Caco-2 (cell line): ENCODE data around the gene C14orf180. TPM values are rescaled to one million over a fixed set of nuclear protein-coding genes. Genes with fewer than 3 reads are reported as not detected.

Source experiments
- BruUV-seq: library from RNA; stranded (reverse); fragments of 400-500 nt; replicated peaks from 2 replicates; lab custom pipeline; 2021; lab: Mats Ljungman, UMichigan
- CTCF ChIA-PET: fragments of 300-600 bp; sonication (Branson Sonifier 250); formaldehyde crosslinking; loops from one replicate; lab custom pipeline; 2022; ENCODE audit warnings: antibody characterized with exemption; lab: Charles Lee
- POLR2A ChIA-PET: fragments of 300-600 bp; sonication (Branson Sonifier 250); formaldehyde crosslinking; loops from one replicate; lab custom pipeline; 2022; ENCODE audit warnings: antibody characterized with exemption; lab: Charles Lee
- DNase-seq, 2 experiments: peaks; one replicate each; pipeline versions ENCODE4 v3.0.0 to v3.0.0-alpha.2; 2020 to 2022
- H3K27me3 ChIP-seq: replicated peaks from 2 replicates; pipeline ENCODE4 v1.6.0; 2011; ENCODE audit warnings: low read length; ENCODE audit not compliant: control insufficient read depth, insufficient read depth
- H3K36me3 ChIP-seq: 2 replicates; pipeline ENCODE4 v1.5.1; 2011; ENCODE audit warnings: low read length; ENCODE audit not compliant: control insufficient read depth, insufficient read depth
- H3K4me1 ChIP-seq: fragments of 250-450 bp; sonication (Bioruptor Pico); 2 replicates; pipeline ENCODE4 v1.5.1; 2020; ENCODE audit warnings: mild to moderate bottlenecking
- H3K4me3 ChIP-seq: 2 replicates; pipeline ENCODE4 v1.5.1; 2011; ENCODE audit warnings: low read depth, mild to moderate bottlenecking, control low read depth, low read length
- H3K9me3 ChIP-seq: fragments of 250-450 bp; sonication (Bioruptor Pico); 2 replicates; pipeline ENCODE4 v1.5.1; 2020; ENCODE audit warnings: mild to moderate bottlenecking, moderate library complexity
- H3K27ac Mint-ChIP-seq: one replicate; pipeline ENCODE4 v1.8.0; 2022; ENCODE audit warnings: mixed read lengths; ENCODE audit not compliant: unreplicated experiment
- H3K27me3 Mint-ChIP-seq: one replicate; pipeline ENCODE4 v1.8.0; 2022; ENCODE audit warnings: mixed read lengths; ENCODE audit not compliant: insufficient read depth, unreplicated experiment
- H3K36me3 Mint-ChIP-seq: one replicate; pipeline ENCODE4 v1.8.0; 2022; ENCODE audit warnings: mild to moderate bottlenecking, mixed read lengths; ENCODE audit not compliant: insufficient read depth, unreplicated experiment
- H3K4me1 Mint-ChIP-seq: one replicate; pipeline ENCODE4 v1.8.0; 2022; ENCODE audit warnings: low read depth, mixed read lengths; ENCODE audit not compliant: unreplicated experiment
- H3K4me3 Mint-ChIP-seq: one replicate; pipeline ENCODE4 v1.8.0; 2022; ENCODE audit warnings: mild to moderate bottlenecking, moderate library complexity, mixed read lengths; ENCODE audit not compliant: unreplicated experiment
- H3K9me3 Mint-ChIP-seq: one replicate; pipeline ENCODE4 v1.8.0; 2022; ENCODE audit warnings: mixed read lengths; ENCODE audit not compliant: unreplicated experiment
- CTCF ChIP-seq, 2 experiments: fragments of 200-600 bp in 1 of 2; IDR thresholded peaks; 1 replicate in 1 of 2; 2 replicates in 1 of 2; pipeline versions ENCODE4 v1.5.1 to v1.8.0; 2011 to 2022; ENCODE audit warnings: antibody characterized with exemption in 1 of 2, control low read depth in 1 of 2, inconsistent platforms in 1 of 2, low read depth in 1 of 2, low read length in 1 of 2, mild to moderate bottlenecking in 1 of 2, moderate library complexity in 1 of 2; ENCODE audit not compliant: insufficient read depth in 1 of 2, severe bottlenecking in 1 of 2, unreplicated experiment in 1 of 2
- intact Hi-C: fragments of 100-400 bp; cut with micrococcal nuclease; formaldehyde crosslinking; loops from one replicate; pipeline ENCODE4 v1.10.0; 2022; ENCODE audit not compliant: unreplicated experiment
- total RNA-seq: library from RNA; stranded (reverse); gene quantifications from 2 replicates; pipeline ENCODE4 v1.2.3, GENCODE V29; 2022

C14orf180 gene
- total RNA-seq, 1 experiment from 2014 or later: not detected

DNA sequence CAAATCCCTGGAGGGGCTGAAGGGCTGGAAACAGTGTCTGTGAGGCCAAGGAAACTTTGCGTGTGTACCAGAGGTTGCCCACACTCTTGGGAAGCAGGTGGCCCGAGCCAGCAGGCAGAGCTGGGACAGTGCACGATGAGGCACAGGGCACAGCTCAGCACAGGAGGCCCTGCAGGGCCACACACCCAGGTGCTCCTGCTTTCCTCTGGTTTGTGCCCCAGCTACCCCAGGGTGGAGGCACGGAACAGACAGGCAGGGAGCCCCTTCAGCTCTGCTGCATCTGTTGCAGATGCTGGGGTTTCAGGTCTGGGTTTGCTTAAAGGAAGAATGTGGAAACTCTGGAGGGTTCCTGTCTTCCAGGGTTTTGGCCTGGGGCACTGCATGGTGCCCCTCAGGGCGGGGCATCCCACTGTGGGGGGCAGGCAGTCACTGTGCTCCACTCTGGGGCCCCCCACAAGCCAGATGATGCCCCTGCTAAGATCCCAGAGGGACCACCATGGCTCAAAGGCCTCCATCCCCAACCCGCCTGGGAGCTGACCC, 16.4 kb downstream of the C14orf180 start:
- no peak overlapping the region for H3K27ac Mint-ChIP-seq
- Histone ChIP-seq H3K36me3 (no peaks in the 10 kb centered on the region), H3K4me3 (no peak overlapping the region), H3K4me1 (no peaks in the 10 kb centered on the region), H3K27me3 (no peaks in the 10 kb centered on the region), H3K9me3 (no peaks in the 10 kb centered on the region)
- H3K9me3 Mint-ChIP-seq: no peaks in the 10 kb centered on the region
- no peak for TF ChIP-seq CTCF (IDR thresholded peaks at IDR 0.05; ENCODE audit: insufficient read depth in 1 of 2, low read depth in 1 of 2, low read length in 1 of 2, severe bottlenecking in 1 of 2, unreplicated experiment in 1 of 2)
- no peak for DNase-seq
- H3K4me1 Mint-ChIP-seq: no peaks in the 10 kb centered on the region
- no TSS peak for BruUV-seq
- intact Hi-C loops: no loop called here
- H3K36me3 Mint-ChIP-seq: no peaks in the 10 kb centered on the region
- H3K27me3 Mint-ChIP-seq: peaks cover 14% of the 10 kb centered on the region
- CTCF ChIA-PET: no interaction called here
- H3K4me3 Mint-ChIP-seq: no peak overlapping the region
- POLR2A ChIA-PET: no interaction called here

DNA sequence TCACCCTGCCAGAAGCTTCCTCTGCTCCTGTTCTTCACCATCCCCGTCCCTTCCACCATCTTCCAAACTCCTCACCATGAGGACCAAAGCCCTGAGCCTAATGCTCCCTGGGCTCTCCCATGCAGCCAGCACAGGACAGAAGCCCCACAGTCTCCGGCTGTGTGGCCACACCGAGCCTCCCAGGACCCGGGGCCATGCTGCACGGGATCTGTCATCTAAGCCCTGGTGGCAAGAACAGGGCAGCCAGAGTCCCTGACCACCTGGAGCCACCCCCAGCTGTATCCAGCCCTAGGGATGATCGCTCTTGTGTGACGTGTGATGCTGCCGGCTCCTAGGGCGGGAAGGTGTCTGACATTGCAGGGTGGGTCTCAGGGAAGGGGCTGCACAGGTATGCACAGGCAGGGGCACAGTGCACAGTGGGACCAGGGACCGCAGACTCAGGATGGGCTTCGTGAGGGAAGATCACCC, 16.9 kb downstream of the C14orf180 start:
- no peaks in the 10 kb centered on the region for H3K36me3 ChIP-seq
- no peaks in the 10 kb centered on the region for H3K4me1 Mint-ChIP-seq
- no peak overlapping the region for H3K4me3 ChIP-seq
- peaks cover 16% of the 10 kb centered on the region for H3K27me3 Mint-ChIP-seq
- no TSS peak for BruUV-seq
- H3K36me3 Mint-ChIP-seq: no peaks in the 10 kb centered on the region
- CTCF ChIA-PET: no interaction called here
- intact Hi-C loops: no loop called here
- no peak overlapping the region for H3K4me3 Mint-ChIP-seq
- no peak overlapping the region for H3K27ac Mint-ChIP-seq
- H3K9me3 Mint-ChIP-seq: no peaks in the 10 kb centered on the region
- no peaks in the 10 kb centered on the region for H3K9me3 ChIP-seq
- H3K4me1 ChIP-seq: no peaks in the 10 kb centered on the region
- TF ChIP-seq CTCF (IDR thresholded peaks at IDR 0.05; ENCODE audit: insufficient read depth in 1 of 2, low read depth in 1 of 2, low read length in 1 of 2, severe bottlenecking in 1 of 2, unreplicated experiment in 1 of 2): no peak
- no peaks in the 10 kb centered on the region for H3K27me3 ChIP-seq
- POLR2A ChIA-PET: no interaction called here
- no peak for DNase-seq

DNA sequence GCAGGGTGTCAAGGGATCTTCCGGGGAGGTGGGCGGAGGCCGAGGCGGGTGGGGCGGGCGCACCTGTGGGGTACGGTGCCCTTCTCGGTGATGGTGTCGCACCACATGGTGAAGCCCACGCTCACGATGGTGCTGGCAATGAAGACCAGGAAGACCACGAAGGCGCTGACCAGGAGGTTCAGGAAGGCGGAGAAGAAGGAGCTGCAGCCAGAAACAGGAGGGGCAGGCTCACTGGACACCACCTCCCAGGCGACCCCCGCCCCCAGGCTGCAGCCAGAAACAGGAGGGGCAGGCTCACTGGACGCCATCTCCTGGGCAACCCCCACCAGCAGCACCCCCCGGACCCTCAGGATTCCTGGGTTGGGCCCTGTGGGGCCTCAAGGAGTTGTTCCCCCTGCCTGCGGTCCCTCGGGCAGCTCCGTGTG, 17.4 kb downstream of the C14orf180 start:
- H3K4me1 ChIP-seq: no peaks in the 10 kb centered on the region
- intact Hi-C loops: no loop called here
- H3K36me3 ChIP-seq: no peaks in the 10 kb centered on the region
- H3K27me3 ChIP-seq: no peaks in the 10 kb centered on the region; the same call in 1 of the 2 replicates
- Mint-ChIP-seq H3K27ac (no peak overlapping the region), H3K4me3 (no peak overlapping the region), H3K27me3 (peaks cover 16% of the 10 kb centered on the region), H3K9me3 (no peaks in the 10 kb centered on the region), H3K4me1 (no peaks in the 10 kb centered on the region), H3K36me3 (no peaks in the 10 kb centered on the region)
- H3K9me3 ChIP-seq: no peaks in the 10 kb centered on the region
- BruUV-seq: no TSS peak
- DNase-seq: no peak
- ChIA-PET CTCF (no interaction called here), POLR2A (no interaction called here)
- no peak overlapping the region for H3K4me3 ChIP-seq
- no peak for TF ChIP-seq CTCF (IDR thresholded peaks at IDR 0.05; ENCODE audit: insufficient read depth in 1 of 2, low read depth in 1 of 2, low read length in 1 of 2, severe bottlenecking in 1 of 2, unreplicated experiment in 1 of 2)
